Endothelial cell (in vitro differentiated cells): Measurements from ENCODE around the gene TNIK. TPM values are rescaled to one million over a fixed set of nuclear protein-coding genes. Genes with fewer than 3 reads are reported as not detected.
A peak's percentile ranks its signal among the peaks of the same experiment; 100 is the strongest.

ENCODE experiments used
- DNase-seq: peaks from one replicate; pipeline ENCODE4 v3.0.0; 2021; ENCODE audit warnings: low spot score
- H3K27ac Mint-ChIP-seq: one replicate; pipeline ENCODE4 v1.8.0; 2021; ENCODE audit warnings: mixed read lengths, inconsistent platforms; ENCODE audit not compliant: unreplicated experiment
- H3K27me3 Mint-ChIP-seq: one replicate; pipeline ENCODE4 v1.8.0; 2021; ENCODE audit warnings: mild to moderate bottlenecking, moderate library complexity, mixed read lengths, inconsistent platforms; ENCODE audit not compliant: unreplicated experiment
- H3K36me3 Mint-ChIP-seq: one replicate; pipeline ENCODE4 v1.8.0; 2021; ENCODE audit warnings: mild to moderate bottlenecking, low read depth, mixed read lengths, inconsistent platforms; ENCODE audit not compliant: unreplicated experiment
- H3K4me1 Mint-ChIP-seq: one replicate; pipeline ENCODE4 v1.8.0; 2021; ENCODE audit warnings: mild to moderate bottlenecking, mixed read lengths, inconsistent platforms; ENCODE audit not compliant: unreplicated experiment
- H3K4me3 Mint-ChIP-seq: one replicate; pipeline ENCODE4 v1.8.0; 2021; ENCODE audit warnings: mild to moderate bottlenecking, mixed read lengths, inconsistent platforms; ENCODE audit not compliant: unreplicated experiment
- H3K9me3 Mint-ChIP-seq: one replicate; pipeline ENCODE4 v1.8.0; 2021; ENCODE audit warnings: mixed read lengths, inconsistent platforms; ENCODE audit not compliant: unreplicated experiment
- CTCF ChIP-seq: fragments of 200-600 bp; sonication (generic); IDR thresholded peaks from one replicate; pipeline ENCODE4 v1.5.0; 2021; ENCODE audit warnings: antibody characterized with exemption; ENCODE audit not compliant: unreplicated experiment
- total RNA-seq: library from RNA; stranded (reverse); fragmentation: NEBNext Ultra II Directional; extraction: Animal tissue kit (Norgen Biotek cat#: 25700); gene quantifications from one replicate; pipeline ENCODE4 v1.2.1, GENCODE V29; 2021; ENCODE audit not compliant: unreplicated experiment

TNIK gene
- total RNA-seq, 1 donor from 2014 or later, result 67.0 TPM

GRCh38 chr3:171195686-171196085 lies 264.5 kb downstream of the TNIK start:
- H3K4me3 Mint-ChIP-seq, result no peak overlapping the region
- H3K9me3 Mint-ChIP-seq, result no peaks in the 10 kb centered on the region
- H3K4me1 Mint-ChIP-seq, result peaks cover 26% of the 10 kb centered on the region
- no peak for DNase-seq
- peaks cover 1% of the 10 kb centered on the region for H3K27me3 Mint-ChIP-seq
- H3K27ac Mint-ChIP-seq, result no peak overlapping the region
- H3K36me3 Mint-ChIP-seq, result peaks cover 6% of the 10 kb centered on the region
- TF ChIP-seq CTCF, result peak; percentile 63

DNA sequence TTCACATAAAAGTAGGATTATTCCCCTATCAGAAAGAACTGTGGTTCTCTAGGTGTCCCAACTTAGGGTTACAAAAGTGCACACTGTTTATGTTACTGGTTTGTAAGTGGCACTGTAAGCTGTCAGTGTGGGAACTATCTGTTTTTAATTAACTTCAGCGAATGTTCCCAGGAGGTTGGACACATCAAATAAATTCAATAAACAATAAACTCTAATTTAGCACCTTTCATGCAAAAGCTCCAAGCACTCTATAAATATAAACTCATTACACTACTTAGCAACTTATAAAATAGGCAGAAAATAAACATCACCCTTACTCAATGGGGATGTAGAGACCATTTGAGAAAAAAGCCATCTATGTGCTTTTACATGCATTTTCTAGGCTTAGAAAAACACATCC lies 265.2 kb downstream of the TNIK start:
- no peak for DNase-seq
- Mint-ChIP-seq H3K27me3 (peaks cover 1% of the 10 kb centered on the region), H3K4me3 (no peak overlapping the region), H3K9me3 (no peaks in the 10 kb centered on the region), H3K27ac (no peak overlapping the region), H3K4me1 (peaks cover 21% of the 10 kb centered on the region), H3K36me3 (peaks cover 4% of the 10 kb centered on the region)
- TF ChIP-seq CTCF, result no peak

DNA sequence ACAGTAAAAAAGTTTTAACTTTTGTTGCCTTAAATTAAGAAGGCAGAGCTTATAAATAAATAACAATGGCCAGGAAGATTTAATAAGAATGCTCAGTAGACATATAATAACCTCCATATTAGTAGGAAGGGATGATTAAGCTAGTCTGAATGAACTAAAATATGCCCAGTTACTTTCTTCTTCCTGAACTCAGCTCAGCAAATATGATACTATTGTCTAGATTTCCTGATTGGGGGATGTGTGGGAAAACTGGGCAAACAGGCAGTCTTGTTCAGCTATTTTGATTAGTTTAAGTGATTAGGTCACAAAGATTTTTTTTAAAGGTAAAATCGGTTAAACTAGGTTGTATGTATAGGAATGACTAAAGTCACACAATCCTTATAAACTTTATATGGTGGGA lies 266.5 kb downstream of the TNIK start:
- Mint-ChIP-seq H3K4me1 (peaks cover 14% of the 10 kb centered on the region), H3K9me3 (no peaks in the 10 kb centered on the region), H3K27me3 (peaks cover 1% of the 10 kb centered on the region), H3K27ac (no peak overlapping the region), H3K4me3 (peak overlapping the region; percentile 50), H3K36me3 (no peaks in the 10 kb centered on the region)
- TF ChIP-seq CTCF, result no peak
- DNase-seq, result no peak

GRCh38 chr3:171192176-171192854 lies 267.9 kb downstream of the TNIK start:
- DNase-seq, result no peak
- Mint-ChIP-seq H3K27me3 (peaks cover 1% of the 10 kb centered on the region), H3K27ac (no peak overlapping the region), H3K36me3 (no peaks in the 10 kb centered on the region), H3K4me3 (no peak overlapping the region), H3K9me3 (no peaks in the 10 kb centered on the region), H3K4me1 (peaks cover 14% of the 10 kb centered on the region)
- TF ChIP-seq CTCF, result no peak

DNA sequence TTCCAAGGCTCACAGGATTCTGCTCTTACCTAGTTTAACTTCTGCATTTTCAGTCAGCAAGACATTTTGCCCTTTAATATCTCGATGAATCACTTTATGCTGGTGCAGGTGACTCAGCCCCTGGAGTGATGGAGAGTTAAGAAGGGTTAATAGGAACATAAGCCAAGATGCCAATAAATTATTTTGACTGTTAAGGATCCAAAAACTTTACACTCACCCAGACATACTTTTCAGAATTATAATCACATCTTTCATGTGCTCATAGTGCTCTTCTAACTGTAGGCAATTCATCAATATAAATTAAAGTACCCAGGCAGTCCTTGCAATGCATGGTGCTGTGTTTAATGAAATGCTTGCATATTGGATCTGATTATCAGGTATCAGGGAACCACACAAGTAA lies 269.5 kb downstream of the TNIK start:
- peaks cover 1% of the 10 kb centered on the region for H3K27me3 Mint-ChIP-seq
- H3K27ac Mint-ChIP-seq, result no peak overlapping the region
- no peak overlapping the region for H3K4me3 Mint-ChIP-seq
- no peaks in the 10 kb centered on the region for H3K36me3 Mint-ChIP-seq
- H3K9me3 Mint-ChIP-seq, result no peaks in the 10 kb centered on the region
- no peak for TF ChIP-seq CTCF
- H3K4me1 Mint-ChIP-seq, result peaks cover 12% of the 10 kb centered on the region
- no peak for DNase-seq
